ENCODE measurements around the gene TSPAN6.

TSPAN6 gene

DNA sequence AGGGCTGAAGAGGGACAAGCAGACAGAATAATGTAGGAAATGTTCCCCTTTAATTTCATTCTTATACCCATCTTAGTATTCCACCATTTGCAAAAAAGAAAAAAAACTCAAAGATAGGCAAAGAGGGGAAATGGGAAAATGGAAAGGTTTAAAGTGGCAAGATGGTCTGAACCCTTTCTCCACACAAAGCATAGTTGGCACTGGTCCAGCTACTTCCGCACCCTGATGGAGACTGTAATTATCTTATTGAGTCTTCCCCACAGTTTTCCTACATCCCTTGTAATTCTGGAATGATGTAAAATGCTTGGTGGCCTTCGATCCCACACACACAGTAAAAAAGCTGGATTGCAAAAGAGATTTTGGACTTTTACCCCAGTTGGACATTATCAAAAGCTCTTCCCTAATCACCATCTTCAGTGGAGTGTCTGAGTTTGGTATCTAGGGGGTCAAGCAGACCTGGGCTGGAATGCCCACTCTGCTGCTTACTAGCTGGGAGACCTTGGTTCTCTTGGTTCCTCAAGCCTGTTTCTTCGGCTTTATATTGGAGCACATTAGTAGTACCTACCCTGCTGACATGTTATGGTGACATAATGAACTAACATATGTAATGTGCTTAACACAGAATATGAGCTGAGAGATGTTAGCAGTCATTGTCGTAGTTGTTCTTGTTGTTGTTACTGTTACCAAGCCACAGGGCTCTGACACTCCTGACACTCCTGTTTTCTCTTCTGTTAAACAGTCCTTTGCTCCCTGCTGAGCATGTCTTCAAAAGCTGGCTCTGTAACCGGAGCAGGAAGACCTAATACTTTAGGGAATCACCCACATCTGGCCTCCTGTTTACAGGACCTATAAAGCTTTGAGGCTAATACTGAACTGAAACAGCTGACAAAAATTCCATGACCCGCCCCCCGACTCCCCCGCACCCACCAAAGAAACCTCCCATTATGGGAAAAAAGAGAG, 12.1 kb upstream of the TSPAN6 start:
- no peak overlapping the region for H3K4me3 ChIP-seq (ENCODE audit: low read length)
- TF ChIP-seq CTCF (IDR thresholded peaks at IDR 0.05; ENCODE audit: insufficient read depth, low read depth, low read length, missing control alignments), result no peak
- DNase-seq (ENCODE audit: low read depth), result peak; percentile 38

- no peak overlapping the region for H3K4me3 ChIP-seq (ENCODE audit: low read length)
- DNase-seq (ENCODE audit: low read depth), result no peak
- TF ChIP-seq CTCF (IDR thresholded peaks at IDR 0.05; ENCODE audit: insufficient read depth, low read depth, low read length, missing control alignments), result no peak
These were observed 11.1 kb upstream of the TSPAN6 start for GRCh38 chrX:100647739-100648138.

GRCh38 chrX:100647095-100647494, 10.5 kb upstream of the TSPAN6 start:
- no peak overlapping the region for H3K4me3 ChIP-seq (ENCODE audit: low read length)
- TF ChIP-seq CTCF (IDR thresholded peaks at IDR 0.05; ENCODE audit: insufficient read depth, low read depth, low read length, missing control alignments), result no peak
- no peak for DNase-seq (ENCODE audit: low read depth)

GRCh38 chrX:100645106-100645505, 8.5 kb upstream of the TSPAN6 start:
- peak; percentile 66 for DNase-seq (ENCODE audit: low read depth)
- H3K4me3 ChIP-seq (ENCODE audit: low read length), result peak overlapping the region; percentile 42
- no peak for TF ChIP-seq CTCF (IDR thresholded peaks at IDR 0.05; ENCODE audit: insufficient read depth, low read depth, low read length, missing control alignments)

- no peak for TF ChIP-seq CTCF (IDR thresholded peaks at IDR 0.05; ENCODE audit: insufficient read depth, low read depth, low read length, missing control alignments)
- peak; percentile 88 for DNase-seq (ENCODE audit: low read depth)
- peak within 1 kb of the TSS; percentile 42 for H3K4me3 ChIP-seq (ENCODE audit: low read length)
These were observed 7.6 kb upstream of the TSPAN6 start, which contains the start of gene SRPX2 for GRCh38 chrX:100643956-100644860. SRPX2 (plus strand) TSS chrX:100644199; CDS start chrX:100646323, 2,124 bp downstream.

- H3K4me3 ChIP-seq (ENCODE audit: low read length), result no peak overlapping the region
- no peak for TF ChIP-seq CTCF (IDR thresholded peaks at IDR 0.05; ENCODE audit: insufficient read depth, low read depth, low read length, missing control alignments)
- DNase-seq (ENCODE audit: low read depth), result peak; percentile 84
These were observed 6.6 kb upstream of the TSPAN6 start for GRCh38 chrX:100643212-100643611.
